OCI-LY3 (cell line): ENCODE results near the gene MARCHF3.

Experiments used
- H2AFZ ChIP-seq: fragments of 200-600, 300-600 bp; shearing (Covaris generic); 2 replicates; pipeline ENCODE4 v1.6.0; 2014; ENCODE audit warnings: antibody characterized with exemption, low read depth, low read length
- H3K27ac ChIP-seq: fragments of 200-600, 300-600 bp; sonication (generic); 2 replicates; pipeline ENCODE4 v1.5.1; 2014; ENCODE audit warnings: mild to moderate bottlenecking, low read length, moderate library complexity, mixed read lengths
- H3K27me3 ChIP-seq: fragments of 200-600, 300-600 bp; sonication (generic); 2 replicates; pipeline ENCODE4 v1.6.1; 2014; ENCODE audit warnings: low read depth, low read length, mixed read lengths
- H3K36me3 ChIP-seq: fragments of 200-600, 300-600 bp; sonication (generic); replicated peaks from 2 replicates; pipeline ENCODE3; 2014; ENCODE audit warnings: low read depth, low read length, mixed read lengths
- H3K4me1 ChIP-seq: fragments of 300-600, 200-600 bp; sonication (generic); 2 replicates; pipeline ENCODE4 v1.6.1; 2014; ENCODE audit warnings: low read length, mixed read lengths
- H3K4me2 ChIP-seq: fragments of 200-600, 300-600 bp; sonication (generic); 2 replicates; pipeline ENCODE4 v1.6.1; 2014; ENCODE audit warnings: low read length, mixed read lengths
- H3K4me3 ChIP-seq: fragments of 300-600, 200-600 bp; sonication (generic); 2 replicates; pipeline ENCODE4 v1.5.1; 2014; ENCODE audit warnings: antibody characterized with exemption, mild to moderate bottlenecking, low read length, moderate library complexity
- H3K79me2 ChIP-seq: fragments of 300-600, 200-600 bp; shearing (Covaris generic); 2 replicates; pipeline ENCODE4 v1.6.1; 2014; ENCODE audit warnings: mild to moderate bottlenecking, low read length, mixed read lengths
- H3K9ac ChIP-seq: fragments of 300-600, 200-600 bp; shearing (Covaris generic); 2 replicates; pipeline ENCODE4 v1.6.0; 2014; ENCODE audit warnings: mild to moderate bottlenecking, low read length, moderate library complexity
- H3K9me3 ChIP-seq: fragments of 200-600, 300-600 bp; shearing (Covaris generic); 2 replicates; pipeline ENCODE4 v1.6.1; 2014; ENCODE audit warnings: low read length, mixed read lengths; ENCODE audit not compliant: insufficient read depth
- H4K20me1 ChIP-seq: fragments of 200-600, 300-600 bp; sonication (generic); 2 replicates; pipeline ENCODE4 v1.6.1; 2016; ENCODE audit warnings: low read length, mixed read lengths; ENCODE audit not compliant: insufficient read depth
- EZH2phosphoT487 ChIP-seq: fragments of 200-600 bp; shearing (Covaris generic); IDR thresholded peaks from 2 replicates; pipeline ENCODE4 v1.6.1; 2018; ENCODE audit warnings: antibody characterized with exemption, mixed run types, low read depth
- TF ChIP-seq, protein P1 (sequence below): fragments of 200-600, 300-600 bp; sonication (generic); IDR thresholded peaks from 2 replicates; pipeline ENCODE4 v1.5.1; 2014; ENCODE audit warnings: antibody characterized with exemption, low read length, low read depth

The MARCHF3 gene

DNA sequence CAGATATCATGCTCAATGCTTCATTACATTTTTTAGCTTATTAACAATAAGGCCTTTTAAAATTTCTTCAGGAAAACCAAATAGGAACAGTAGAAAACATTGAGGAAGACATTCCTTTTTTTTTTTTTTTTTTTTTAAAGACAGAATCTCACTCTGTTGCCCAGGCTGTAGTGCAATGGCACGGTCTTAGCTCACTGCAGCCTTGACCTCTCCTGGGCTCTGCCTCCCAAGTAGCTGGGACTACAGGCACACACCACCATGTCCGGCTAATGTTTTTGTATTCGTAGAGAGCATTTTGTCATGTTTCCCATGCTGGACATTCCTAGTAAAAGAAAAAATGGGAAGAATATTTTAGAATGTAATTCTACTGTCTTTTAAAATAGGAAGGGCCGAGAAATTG lies 193.1 kb downstream of the MARCHF3 start:
- no peaks in the 10 kb centered on the region for H3K9me3 ChIP-seq
- no peaks in the 10 kb centered on the region for H3K27me3 ChIP-seq
- no peak overlapping the region for H3K27ac ChIP-seq
- no peak overlapping the region for H3K9ac ChIP-seq
- H3K79me2 ChIP-seq: no peaks in the 10 kb centered on the region
- H3K36me3 ChIP-seq: peaks cover 21% of the 10 kb centered on the region
- H3K4me2 ChIP-seq: no peak overlapping the region
- TF ChIP-seq, protein P1, sequence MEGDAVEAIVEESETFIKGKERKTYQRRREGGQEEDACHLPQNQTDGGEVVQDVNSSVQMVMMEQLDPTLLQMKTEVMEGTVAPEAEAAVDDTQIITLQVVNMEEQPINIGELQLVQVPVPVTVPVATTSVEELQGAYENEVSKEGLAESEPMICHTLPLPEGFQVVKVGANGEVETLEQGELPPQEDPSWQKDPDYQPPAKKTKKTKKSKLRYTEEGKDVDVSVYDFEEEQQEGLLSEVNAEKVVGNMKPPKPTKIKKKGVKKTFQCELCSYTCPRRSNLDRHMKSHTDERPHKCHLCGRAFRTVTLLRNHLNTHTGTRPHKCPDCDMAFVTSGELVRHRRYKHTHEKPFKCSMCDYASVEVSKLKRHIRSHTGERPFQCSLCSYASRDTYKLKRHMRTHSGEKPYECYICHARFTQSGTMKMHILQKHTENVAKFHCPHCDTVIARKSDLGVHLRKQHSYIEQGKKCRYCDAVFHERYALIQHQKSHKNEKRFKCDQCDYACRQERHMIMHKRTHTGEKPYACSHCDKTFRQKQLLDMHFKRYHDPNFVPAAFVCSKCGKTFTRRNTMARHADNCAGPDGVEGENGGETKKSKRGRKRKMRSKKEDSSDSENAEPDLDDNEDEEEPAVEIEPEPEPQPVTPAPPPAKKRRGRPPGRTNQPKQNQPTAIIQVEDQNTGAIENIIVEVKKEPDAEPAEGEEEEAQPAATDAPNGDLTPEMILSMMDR: no peak
- TF ChIP-seq EZH2phosphoT487: no peak
- H3K4me1 ChIP-seq: 0 out of 2 replicates have a peak, but pooled peaks cover 4% of the 10 kb centered on the region
- no peaks in the 10 kb centered on the region for H4K20me1 ChIP-seq
- no peak overlapping the region for H3K4me3 ChIP-seq
- H2AFZ ChIP-seq: no peak overlapping the region

DNA sequence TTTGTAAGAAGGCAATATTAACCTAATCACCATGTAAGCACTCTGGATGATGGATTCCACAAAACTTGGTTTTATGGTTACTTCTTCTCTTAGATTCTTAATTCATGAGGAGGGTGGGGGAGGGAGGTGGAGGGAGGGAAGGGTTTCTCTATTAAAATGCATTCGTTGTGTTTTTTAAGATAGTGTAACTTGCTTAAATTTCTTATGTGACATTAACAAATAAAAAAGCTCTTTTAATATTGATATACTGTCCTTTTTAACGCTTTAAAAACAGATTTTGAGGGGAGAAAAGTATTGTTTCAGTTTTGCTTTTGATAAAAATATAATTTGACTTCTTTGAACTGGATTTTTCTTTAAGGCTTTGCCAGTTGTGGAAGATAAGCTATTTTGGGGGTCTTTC lies 193.6 kb downstream of the MARCHF3 start:
- TF ChIP-seq, protein P1: no peak
- no peak for TF ChIP-seq EZH2phosphoT487

DNA sequence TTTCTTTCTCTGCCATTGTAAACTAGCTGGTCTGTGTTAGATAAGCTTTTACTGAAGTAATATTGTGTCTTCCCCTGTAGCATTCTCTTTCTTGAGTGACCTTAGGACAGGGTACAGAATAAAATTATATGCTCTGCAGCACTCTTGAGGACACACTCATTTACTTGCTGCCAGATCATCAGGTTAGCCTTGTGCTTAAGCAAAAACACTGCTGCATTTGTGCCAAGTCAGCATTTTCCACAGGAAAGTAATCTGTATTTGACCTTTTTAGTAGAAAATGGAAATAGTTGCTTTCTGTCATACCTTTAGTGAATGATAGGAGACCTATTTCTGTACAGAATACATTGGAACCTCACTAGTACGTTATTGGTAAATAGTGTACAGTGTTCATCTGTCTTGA lies 199.2 kb downstream of the MARCHF3 start:
- 0 out of 2 replicates have a peak, but pooled peaks cover 4% of the 10 kb centered on the region for H3K4me1 ChIP-seq
- H2AFZ ChIP-seq: no peak overlapping the region
- H3K27ac ChIP-seq: no peak overlapping the region
- no peaks in the 10 kb centered on the region for H3K9me3 ChIP-seq
- H3K4me2 ChIP-seq: no peak overlapping the region
- H3K4me3 ChIP-seq: no peak overlapping the region
- H3K36me3 ChIP-seq: peaks cover 40% of the 10 kb centered on the region
- H3K27me3 ChIP-seq: no peaks in the 10 kb centered on the region
- TF ChIP-seq, protein P1: no peak
- TF ChIP-seq EZH2phosphoT487: no peak
- no peaks in the 10 kb centered on the region for H3K79me2 ChIP-seq
- H3K9ac ChIP-seq: no peak overlapping the region
- no peaks in the 10 kb centered on the region for H4K20me1 ChIP-seq

More for the DNA sequence above, 193.6 kb downstream of the MARCHF3 start:
- no peak overlapping the region for H3K4me2 ChIP-seq
- no peak overlapping the region for H2AFZ ChIP-seq
- peaks cover 21% of the 10 kb centered on the region for H3K36me3 ChIP-seq
- no peak overlapping the region for H3K4me3 ChIP-seq
- no peaks in the 10 kb centered on the region for H4K20me1 ChIP-seq
- H3K4me1 ChIP-seq: 0 out of 2 replicates have a peak, but pooled peaks cover 4% of the 10 kb centered on the region
- H3K27me3 ChIP-seq: no peaks in the 10 kb centered on the region
- no peak overlapping the region for H3K9ac ChIP-seq
- H3K79me2 ChIP-seq: no peaks in the 10 kb centered on the region
- no peak overlapping the region for H3K27ac ChIP-seq
- no peaks in the 10 kb centered on the region for H3K9me3 ChIP-seq

DNA sequence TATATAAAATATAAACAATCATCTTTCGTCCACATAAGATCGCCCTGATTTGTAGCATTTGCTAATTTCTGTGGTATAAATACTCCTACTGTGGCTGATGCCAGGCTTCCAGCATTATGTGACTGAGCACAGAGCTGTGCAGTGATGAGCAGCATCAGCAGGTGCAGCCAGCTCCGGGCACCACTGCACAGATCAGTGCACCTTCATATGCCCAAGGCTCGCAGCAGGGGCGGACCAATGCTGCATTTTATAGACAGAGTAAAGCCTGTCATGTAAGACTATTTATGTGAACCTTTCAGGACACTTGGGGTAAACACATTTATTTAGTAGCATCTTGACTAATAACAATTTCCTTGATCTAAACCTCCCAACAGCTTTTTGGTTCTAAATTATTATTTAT lies 200.3 kb downstream of the MARCHF3 start:
- H3K4me1 ChIP-seq: 0 out of 2 replicates have a peak, but pooled peaks cover 4% of the 10 kb centered on the region
- no peaks in the 10 kb centered on the region; the same call in 1 of the 2 replicates for H4K20me1 ChIP-seq
- peaks cover 43% of the 10 kb centered on the region for H3K36me3 ChIP-seq
- no peak overlapping the region for H3K27ac ChIP-seq
- H3K9me3 ChIP-seq: no peaks in the 10 kb centered on the region
- no peaks in the 10 kb centered on the region for H3K27me3 ChIP-seq
- peaks cover 6% of the 10 kb centered on the region; the same call in 1 of the 2 replicates for H3K79me2 ChIP-seq
- H3K4me3 ChIP-seq: no peak overlapping the region
- H3K9ac ChIP-seq: no peak overlapping the region
- H2AFZ ChIP-seq: no peak overlapping the region
- no peak overlapping the region for H3K4me2 ChIP-seq
- no peak for TF ChIP-seq EZH2phosphoT487
- TF ChIP-seq, protein P1: no peak
